SU-DHL-6 (cell line): Measurements from ENCODE around the gene TRIM34.
"Not testable (repeated sequence)": the region's sequence is repeated elsewhere in the genome, so short reads cannot be mapped to it uniquely, and the experiment has no call there.

Experiments used
- H2AFZ ChIP-seq: fragments of 200-600 bp; sonication (generic); 2 replicates; pipeline ENCODE4 v1.6.1; 2014; ENCODE audit warnings: low read depth, mild to moderate bottlenecking, moderate library complexity, mixed read lengths, antibody characterized with exemption, low read length; ENCODE audit not compliant: severe bottlenecking
- H3F3A ChIP-seq: fragments of 200-600 bp; shearing (Covaris generic); 2 replicates; pipeline ENCODE4 v1.6.0; 2016; ENCODE audit warnings: antibody characterized with exemption, mild to moderate bottlenecking; ENCODE audit not compliant: insufficient read depth
- H3K27ac ChIP-seq: fragments of 200-600 bp; sonication (generic); 2 replicates; pipeline ENCODE4 v1.5.1; 2016; ENCODE audit warnings: low read depth, mild to moderate bottlenecking, low read length, moderate library complexity, mixed read lengths
- H3K27me3 ChIP-seq: fragments of 200-600 bp; sonication (generic), shearing (Covaris generic); 2 replicates; pipeline ENCODE4 v1.6.0; 2014; ENCODE audit warnings: mild to moderate bottlenecking, low read length
- H3K36me3 ChIP-seq: fragments of 200-600 bp; sonication (generic); 2 replicates; pipeline ENCODE4 v1.6.1; 2014; ENCODE audit warnings: mild to moderate bottlenecking, low read length, mixed read lengths
- H3K4me2 ChIP-seq: fragments of 300-600, 200-600 bp; shearing (Covaris generic), sonication (generic); 2 replicates; pipeline ENCODE4 v1.6.0; 2014; ENCODE audit warnings: low read length, low read depth, mild to moderate bottlenecking; ENCODE audit not compliant: poor library complexity, severe bottlenecking
- H3K4me3 ChIP-seq: fragments of 200-600 bp; sonication (generic); 2 replicates; pipeline ENCODE4 v1.5.1; 2014; ENCODE audit warnings: antibody characterized with exemption, low read length, mild to moderate bottlenecking, mixed read lengths; ENCODE audit not compliant: insufficient read depth, poor library complexity, severe bottlenecking
- H3K79me2 ChIP-seq: fragments of 200-600 bp; sonication (generic); 2 replicates; pipeline ENCODE4 v1.6.1; 2014; ENCODE audit warnings: mild to moderate bottlenecking, low read length, moderate library complexity; ENCODE audit not compliant: insufficient read depth
- H3K9ac ChIP-seq: fragments of 200-600 bp; sonication (generic); 2 replicates; pipeline ENCODE4 v1.7.0; 2014; ENCODE audit warnings: mild to moderate bottlenecking, low read length
- H3K9me2 ChIP-seq: fragments of 200-600 bp; sonication (generic); replicated peaks from 2 replicates; pipeline ENCODE4 v1.6.1; 2014; ENCODE audit warnings: low read length; ENCODE audit not compliant: insufficient read depth
- H3K9me3 ChIP-seq: fragments of 200-600 bp; sonication (generic); 2 replicates; pipeline ENCODE4 v1.6.1; 2014; ENCODE audit warnings: low read length, mixed read lengths; ENCODE audit not compliant: insufficient read depth
- H4K20me1 ChIP-seq: fragments of 200-600 bp; sonication (generic); 2 replicates; pipeline ENCODE4 v1.6.1; 2014; ENCODE audit warnings: low read depth, mild to moderate bottlenecking, antibody characterized with exemption, low read length, moderate library complexity, mixed read lengths
- EZH2phosphoT487 ChIP-seq: fragments of 200-600 bp; sonication (generic), shearing (Covaris generic); conservative IDR thresholded peaks from 2 replicates; pipeline ENCODE4 v1.6.1; 2018; ENCODE audit warnings: mild to moderate bottlenecking, antibody characterized with exemption, low read length, moderate library complexity, mixed read lengths
- TF ChIP-seq, protein P1 (sequence below): fragments of 200-600 bp; sonication (generic); IDR thresholded peaks from one replicate; pipeline ENCODE4 v1.5.1; 2017; ENCODE audit warnings: antibody characterized with exemption, mild to moderate bottlenecking, low read length, moderate library complexity; ENCODE audit not compliant: insufficient read depth, poor library complexity, severe bottlenecking

TRIM34 gene

DNA sequence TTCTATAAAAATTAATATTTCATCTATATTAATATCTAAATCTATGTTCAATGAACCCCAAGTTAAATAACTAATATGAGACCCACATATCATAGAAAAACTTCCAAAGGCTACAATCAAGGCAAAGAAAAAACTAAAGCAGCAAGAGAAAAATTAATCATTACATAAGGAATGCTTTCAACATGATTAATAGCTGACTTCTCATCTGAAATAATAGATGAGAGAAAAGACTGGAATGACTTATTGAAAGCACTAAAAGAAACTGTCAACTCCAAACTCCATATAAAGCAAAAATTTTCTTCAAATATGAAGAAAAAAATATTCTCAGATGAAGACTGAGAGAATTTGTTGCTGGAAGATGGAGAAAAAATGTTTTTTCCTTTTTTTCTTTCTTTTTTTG, 47.0 kb downstream of the TRIM34 start:
- Histone ChIP-seq H4K20me1 (no peaks in the 10 kb centered on the region), H3K36me3 (peaks cover 13% of the 10 kb centered on the region; the same call in 1 of the 2 replicates), H3K27me3 (no peaks in the 10 kb centered on the region), H3K9me3 (no peaks in the 10 kb centered on the region), H3K4me3 (no peak overlapping the region), H3F3A (peaks cover 6% of the 10 kb centered on the region; the same call in 1 of the 2 replicates), H3K79me2 (no peaks in the 10 kb centered on the region), H3K4me2 (no peak overlapping the region), H3K27ac (no peak overlapping the region), H3K9me2 (no peaks in the 10 kb centered on the region), H2AFZ (no peak overlapping the region), H3K9ac (no peak overlapping the region)
- TF ChIP-seq, protein P1, sequence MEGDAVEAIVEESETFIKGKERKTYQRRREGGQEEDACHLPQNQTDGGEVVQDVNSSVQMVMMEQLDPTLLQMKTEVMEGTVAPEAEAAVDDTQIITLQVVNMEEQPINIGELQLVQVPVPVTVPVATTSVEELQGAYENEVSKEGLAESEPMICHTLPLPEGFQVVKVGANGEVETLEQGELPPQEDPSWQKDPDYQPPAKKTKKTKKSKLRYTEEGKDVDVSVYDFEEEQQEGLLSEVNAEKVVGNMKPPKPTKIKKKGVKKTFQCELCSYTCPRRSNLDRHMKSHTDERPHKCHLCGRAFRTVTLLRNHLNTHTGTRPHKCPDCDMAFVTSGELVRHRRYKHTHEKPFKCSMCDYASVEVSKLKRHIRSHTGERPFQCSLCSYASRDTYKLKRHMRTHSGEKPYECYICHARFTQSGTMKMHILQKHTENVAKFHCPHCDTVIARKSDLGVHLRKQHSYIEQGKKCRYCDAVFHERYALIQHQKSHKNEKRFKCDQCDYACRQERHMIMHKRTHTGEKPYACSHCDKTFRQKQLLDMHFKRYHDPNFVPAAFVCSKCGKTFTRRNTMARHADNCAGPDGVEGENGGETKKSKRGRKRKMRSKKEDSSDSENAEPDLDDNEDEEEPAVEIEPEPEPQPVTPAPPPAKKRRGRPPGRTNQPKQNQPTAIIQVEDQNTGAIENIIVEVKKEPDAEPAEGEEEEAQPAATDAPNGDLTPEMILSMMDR: no peak
- TF ChIP-seq EZH2phosphoT487: no peak

DNA sequence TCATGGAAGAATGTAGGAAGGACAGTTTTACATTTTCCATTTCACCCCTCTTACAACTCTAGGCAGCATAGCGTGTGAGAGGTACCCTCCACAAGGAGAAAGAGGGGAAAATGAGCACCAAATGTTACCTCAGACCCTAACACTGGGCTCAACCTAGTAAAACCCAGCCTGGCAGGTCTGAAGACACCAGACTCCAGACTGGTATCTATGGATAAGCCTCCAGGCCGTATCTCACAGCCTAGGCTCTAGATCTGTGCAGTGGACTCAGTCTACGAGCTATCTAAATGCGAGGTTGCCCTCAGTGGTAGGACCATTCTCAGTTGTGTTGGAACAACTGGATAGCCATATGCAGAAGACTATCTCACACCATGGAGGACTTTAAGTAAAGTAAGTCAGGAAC, 49.6 kb downstream of the TRIM34 start:
- peaks cover 12% of the 10 kb centered on the region; the same call in 1 of the 2 replicates for H3K36me3 ChIP-seq

DNA sequence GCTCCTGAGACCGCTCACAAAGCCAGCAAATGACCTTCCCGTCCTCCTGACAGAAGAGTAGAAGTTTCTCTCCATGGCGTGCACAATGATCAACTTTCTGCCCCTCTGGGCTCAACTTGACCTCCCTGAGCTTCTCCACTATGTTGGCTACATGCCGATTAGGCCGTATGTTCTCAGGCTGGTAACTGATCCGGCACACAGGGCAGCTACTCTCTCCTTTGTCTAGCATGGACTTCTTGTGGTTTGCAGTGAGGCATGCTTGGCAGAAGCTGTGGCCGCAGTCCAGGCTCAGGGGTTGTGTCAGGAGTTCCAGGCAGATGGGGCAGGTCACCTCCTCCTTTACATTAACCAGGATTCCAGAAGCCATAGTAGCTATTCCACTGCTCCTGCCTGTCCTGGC, 55.0 kb downstream of the TRIM34 start:
- TF ChIP-seq, protein P1: no peak
- TF ChIP-seq EZH2phosphoT487: no peak
- Histone ChIP-seq H3K9me3 (no peaks in the 10 kb centered on the region), H3K9ac (no peak overlapping the region), H3K27me3 (no peaks in the 10 kb centered on the region), H3F3A (no peaks in the 10 kb centered on the region), H3K27ac (no peak overlapping the region), H3K79me2 (peaks cover 5% of the 10 kb centered on the region; the same call in 1 of the 2 replicates), H3K9me2 (no peaks in the 10 kb centered on the region), H3K36me3 (0 out of 2 replicates have a peak, but pooled peaks cover 4% of the 10 kb centered on the region), H3K4me2 (no peak overlapping the region), H4K20me1 (no peaks in the 10 kb centered on the region), H3K4me3 (no peak overlapping the region), H2AFZ (no peak overlapping the region)

More for the DNA sequence above, 49.6 kb downstream of the TRIM34 start:
- Histone ChIP-seq H2AFZ (no peak overlapping the region), H3K9ac (no peak overlapping the region), H3K79me2 (no peaks in the 10 kb centered on the region), H3K4me2 (no peak overlapping the region), H3K27ac (no peak overlapping the region), H3K9me2 (no peaks in the 10 kb centered on the region), H3K27me3 (no peaks in the 10 kb centered on the region), H3F3A (peaks cover 6% of the 10 kb centered on the region; the same call in 1 of the 2 replicates), H3K4me3 (no peak overlapping the region), H4K20me1 (no peaks in the 10 kb centered on the region), H3K9me3 (no peaks in the 10 kb centered on the region)
- TF ChIP-seq, protein P1: no peak
- TF ChIP-seq EZH2phosphoT487: no peak

DNA sequence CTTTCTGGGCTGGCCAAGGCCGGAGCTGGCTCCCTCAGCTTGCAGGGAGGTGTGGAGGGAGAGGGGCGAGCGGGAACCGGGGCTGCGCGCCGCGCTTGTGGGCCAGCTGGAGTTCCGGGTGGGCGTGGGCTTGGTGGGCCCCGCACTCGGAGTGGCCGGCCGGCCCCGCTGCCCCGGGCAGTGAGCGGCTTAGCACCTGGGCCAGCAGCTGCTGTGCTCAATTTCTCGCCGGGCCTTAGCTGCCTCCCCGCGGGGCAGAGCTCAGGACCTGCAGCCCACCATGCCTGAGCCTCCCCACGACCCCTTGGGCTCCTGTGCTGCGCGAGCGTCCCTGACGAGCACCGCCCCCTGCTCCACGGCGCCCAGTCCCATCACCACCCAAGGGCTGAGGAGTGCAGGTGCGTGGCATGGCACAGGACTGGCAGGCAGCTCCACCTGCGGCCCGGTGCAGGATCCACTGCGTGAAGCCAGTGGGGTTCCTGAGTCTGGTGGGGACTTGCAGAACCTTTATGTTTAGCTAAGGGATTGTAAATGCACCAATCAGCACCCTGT, 58.2 kb downstream of the TRIM34 start:
- H2AFZ ChIP-seq, H3K27me3 ChIP-seq, H3K9me3 ChIP-seq, H3K4me3 ChIP-seq, H3K27ac ChIP-seq, H3K9ac ChIP-seq, H3K36me3 ChIP-seq, H4K20me1 ChIP-seq, H3K4me2 ChIP-seq, H3K79me2 ChIP-seq, H3K9me2 ChIP-seq: not testable (repeated sequence)
- peaks cover 11% of the 10 kb centered on the region for H3F3A ChIP-seq

DNA sequence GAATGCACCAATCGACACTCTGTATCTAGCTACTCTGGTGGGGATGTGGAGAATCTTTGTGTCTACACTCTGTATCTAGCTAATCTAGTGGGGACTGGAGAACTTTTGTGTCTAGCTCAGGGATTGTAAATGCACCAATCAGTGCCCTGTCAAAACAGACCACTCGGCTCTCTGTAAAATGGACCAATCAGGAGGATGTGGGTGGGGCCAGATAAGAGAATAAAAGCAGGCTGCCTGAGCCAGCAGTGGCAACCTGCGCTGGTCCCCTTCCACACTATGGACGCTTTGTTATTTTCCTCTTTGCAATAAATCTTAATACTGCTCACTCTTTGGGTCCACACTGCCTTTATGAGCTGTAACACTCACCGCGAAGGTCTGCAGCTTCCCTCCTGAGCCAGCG, 58.8 kb downstream of the TRIM34 start:
- not testable (repeated sequence) for H3K9me3 ChIP-seq, H3K79me2 ChIP-seq, H3K36me3 ChIP-seq, H2AFZ ChIP-seq, H3K9ac ChIP-seq, H3K27ac ChIP-seq, H3K9me2 ChIP-seq, H4K20me1 ChIP-seq, H3K27me3 ChIP-seq, H3K4me3 ChIP-seq, H3K4me2 ChIP-seq
- H3F3A ChIP-seq: peaks cover 14% of the 10 kb centered on the region
